ENCODE measurements around the gene KRT78. TPM values are rescaled to one million over a fixed set of nuclear protein-coding genes. Genes with fewer than 3 reads are reported as not detected.

The KRT78 gene
- total and polyA plus RNA-seq, 9 of the 15 experiments (the other 6 are each of a cell fraction or from before 2014, with no cell fraction given) = not detected

GRCh38 chr12:52857500-52857899 is 8.7 kb upstream of the KRT78 start:
- TF ChIP-seq DPF2 (IDR thresholded peaks at IDR 0.05) = no peak
- TF ChIP-seq CBFA2T2 (conservative IDR thresholded peaks at IDR 0.05) = no peak
- no peak for TF ChIP-seq SIX5 (IDR thresholded peaks at IDR 0.05; ENCODE audit: borderline replicate concordance in 1 of 2, insufficient read depth in 1 of 2, low read depth in 1 of 2, low read length in 2 of 2)
- TF ChIP-seq JUNB (CRISPR knock-in tag; conservative IDR thresholded peaks at IDR 0.05) = no peak
- no peak for TF ChIP-seq POLR2H (tag; IDR thresholded peaks at IDR 0.05; ENCODE audit: low read depth)
- TF ChIP-seq POLR2G (IDR thresholded peaks at IDR 0.05; ENCODE audit: low read depth, low read length) = no peak
- TF ChIP-seq TARDBP (IDR thresholded peaks at IDR 0.05) = no peak
- TF ChIP-seq MEF2D (tag; conservative IDR thresholded peaks at IDR 0.05; ENCODE audit: low read depth) = no peak
- TF ChIP-seq NR3C1 (CRISPR knock-in tag; IDR thresholded peaks at IDR 0.05) = no peak
- TF ChIP-seq MAFG (tag; conservative IDR thresholded peaks at IDR 0.05) = no peak
- no peak for TF ChIP-seq TEAD2 (tag; IDR thresholded peaks at IDR 0.05)
- TF ChIP-seq ZNF592 (IDR thresholded peaks at IDR 0.05) = no peak
- no peak for TF ChIP-seq SMC3 (conservative IDR thresholded peaks at IDR 0.05; ENCODE audit: insufficient read depth, low read depth, low read length)
- no peak for TF ChIP-seq ZNF586 (CRISPR knock-in tag; conservative IDR thresholded peaks at IDR 0.05)
- no peak for TF ChIP-seq ZNF512 (tag; IDR thresholded peaks at IDR 0.05)
- TF ChIP-seq GTF2B (IDR thresholded peaks at IDR 0.05; ENCODE audit: extremely low read depth, insufficient read length) = no peak
- TF ChIP-seq ETV1 (tag; conservative IDR thresholded peaks at IDR 0.05; ENCODE audit: low read depth) = no peak
- TF ChIP-seq MCM7 (IDR thresholded peaks at IDR 0.05) = no peak
- TF ChIP-seq CREBBP (IDR thresholded peaks at IDR 0.05; ENCODE audit: low read depth, low read length) = no peak
- WGBS (ENCODE audit: insufficient coverage, low coverage, missing lambda C conversion rate) = 0% methylated on average over 3 of the region's 3 CpGs
- FAIRE-seq (no peak), ATAC-seq (no peak), DNase-seq (ENCODE audit: extremely low read depth in 1 of 4, low spot score in 3 of 4) (no peak)
- in situ Hi-C loops (cut with MboI) (no loop called here), intact Hi-C loops (cut with micrococcal nuclease) (no loop called here)
- no peak overlapping the region for H3K4me3 ChIP-seq
- ChIA-PET POLR2A (no interaction called here), CTCF (ENCODE audit: low intra/inter-chr PET ratio) (no interaction called here)
- no peak overlapping the region for H3K9ac ChIP-seq (ENCODE audit: insufficient read depth in 1 of 2, low read depth in 2 of 2, low read length in 2 of 2)
- no peaks in the 10 kb centered on the region for H3K36me3 ChIP-seq (ENCODE audit: control insufficient read depth, insufficient read depth, low read length)
- H3K27ac ChIP-seq (ENCODE audit: extremely low read depth, low read depth, low read length) = no peak overlapping the region
- H3K4me1 ChIP-seq (replicated peaks in 1 of 2; ENCODE audit: control insufficient read depth in 2 of 2, insufficient read depth in 2 of 2, low read length in 2 of 2) = no peaks in the 10 kb centered on the region
- H4K20me1 ChIP-seq (replicated peaks; ENCODE audit: control insufficient read depth, insufficient read depth, low read length) = peaks cover 2% of the 10 kb centered on the region; the same call in 1 of the 2 replicates
- no peaks in the 10 kb centered on the region for H3K79me2 ChIP-seq (ENCODE audit: control insufficient read depth, insufficient read depth, low read length)
- H3K4me2 ChIP-seq (ENCODE audit: insufficient read depth, low read length) = no peak overlapping the region
- no peaks in the 10 kb centered on the region for H3K9me3 ChIP-seq (replicated peaks; ENCODE audit: control insufficient read depth, insufficient read depth, low read depth, low read length)
- no peaks in the 10 kb centered on the region for H3K9me1 ChIP-seq (ENCODE audit: control insufficient read depth, insufficient read depth, low read length)
- peaks cover 0 to 30% of the 10 kb centered on the region in 2 experiments; a peak in 3 of 5 replicates for H3K27me3 ChIP-seq (ENCODE audit: control insufficient read depth in 2 of 2, insufficient read depth in 2 of 2, low read length in 2 of 2)
- H2AFZ ChIP-seq (ENCODE audit: low read depth, low read length) = no peak overlapping the region
- BruUV-seq (replicated peaks) = no TSS peak

All from K562 (cell line).